GM19043 (cell line): ENCODE results near the gene MANEAL.
"Not testable (repeated sequence)": the region's sequence is repeated elsewhere in the genome, so short reads cannot be mapped to it uniquely, and the experiment has no call there.

Source experiments
- ATAC-seq: cut with Tn5 transposase; IDR thresholded peaks from one replicate; pipeline ENCODE4 v1.9.1; 2021; ENCODE audit warnings: low read depth; ENCODE audit not compliant: unreplicated experiment

MANEAL gene, protein sequence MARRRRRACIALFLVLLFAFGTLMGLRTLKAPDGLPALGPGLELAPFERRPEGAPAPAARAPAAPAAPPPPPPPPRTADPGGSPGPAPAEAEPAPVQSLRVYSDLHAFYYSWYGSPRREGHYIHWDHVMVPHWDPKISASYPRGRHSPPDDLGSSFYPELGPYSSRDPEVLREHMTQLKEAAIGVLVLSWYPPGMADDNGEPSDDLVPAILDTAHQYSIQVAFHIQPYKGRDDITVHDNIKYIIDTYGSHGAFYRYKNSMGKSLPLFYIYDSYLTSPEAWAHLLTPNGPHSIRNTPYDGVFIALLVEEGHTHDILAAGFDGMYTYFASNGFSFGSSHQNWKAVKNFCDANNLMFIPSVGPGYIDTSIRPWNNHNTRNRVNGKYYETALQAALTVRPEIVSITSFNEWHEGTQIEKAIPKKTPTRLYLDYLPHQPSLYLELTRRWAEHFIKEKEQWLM

DNA sequence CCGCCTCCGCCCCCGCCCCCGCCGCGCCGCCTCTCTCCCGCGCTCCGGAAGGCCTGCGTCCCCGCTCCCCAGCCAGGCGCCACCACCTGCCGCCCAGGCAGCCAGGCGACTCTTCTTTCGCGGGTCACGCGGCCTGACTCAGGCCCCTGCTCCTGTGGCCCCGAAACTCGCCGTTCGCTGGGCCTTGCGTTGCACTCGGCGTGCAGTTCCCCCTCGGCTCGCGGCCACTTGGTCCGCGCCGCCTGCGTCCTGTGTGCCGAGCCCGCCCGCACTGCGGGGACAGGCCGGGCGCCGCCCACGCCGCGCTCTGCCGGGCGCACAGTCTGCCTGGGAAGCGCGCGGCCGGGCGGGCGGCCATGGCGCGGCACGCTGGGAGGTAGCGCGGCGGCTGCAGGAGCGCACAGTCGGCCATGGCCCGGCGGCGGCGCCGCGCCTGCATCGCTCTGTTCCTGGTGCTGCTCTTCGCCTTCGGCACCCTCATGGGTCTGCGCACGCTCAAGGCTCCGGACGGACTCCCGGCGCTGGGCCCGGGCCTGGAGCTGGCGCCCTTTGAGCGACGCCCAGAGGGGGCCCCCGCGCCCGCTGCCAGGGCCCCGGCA lies at the start of gene MANEAL:
Gene MANEAL, plus strand, starts transcription at position 75 of the 599 bp plus-strand sequence. Its CDS starts 336 bp downstream, at position 411.
- peak; percentile 48 for ATAC-seq

DNA sequence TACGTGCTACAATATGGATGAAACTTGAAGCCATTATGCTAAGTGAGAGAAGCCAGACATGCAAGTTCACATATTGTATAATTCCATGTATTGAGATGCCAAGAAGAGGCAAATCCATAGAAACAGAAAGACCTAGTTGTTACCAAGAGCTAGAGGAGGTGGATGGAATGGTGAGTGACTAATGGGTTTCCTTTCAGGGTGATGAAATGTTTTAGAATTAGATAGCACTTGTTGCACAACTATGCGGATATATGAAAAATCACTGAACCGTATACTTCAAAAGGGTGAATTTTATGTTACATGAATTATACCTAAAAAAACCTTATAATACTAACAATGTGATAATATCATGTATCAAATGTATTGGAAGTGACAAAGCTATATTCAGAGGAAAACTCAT lies 46.8 kb upstream of the MANEAL start:
- ATAC-seq, result no peak

DNA sequence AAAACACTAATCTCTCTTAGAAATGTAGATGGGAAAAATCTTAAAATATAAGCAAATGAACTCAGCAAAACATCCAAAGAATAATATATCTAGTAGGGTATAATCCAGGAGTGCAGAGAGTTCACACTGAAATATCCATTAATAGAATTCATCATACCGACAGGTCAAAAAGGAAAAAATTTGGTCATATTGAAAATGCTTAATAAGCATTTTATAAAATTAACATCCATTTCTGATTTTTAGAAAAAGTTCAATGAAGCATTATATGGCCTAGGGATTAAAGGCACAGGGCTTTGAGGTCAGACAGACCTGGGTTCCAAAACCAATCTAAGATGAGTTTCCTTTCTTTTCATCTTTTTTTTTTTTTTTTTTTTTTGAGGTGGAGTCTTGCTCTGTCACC lies 45.1 kb upstream of the MANEAL start:
- ATAC-seq, result no peak

DNA sequence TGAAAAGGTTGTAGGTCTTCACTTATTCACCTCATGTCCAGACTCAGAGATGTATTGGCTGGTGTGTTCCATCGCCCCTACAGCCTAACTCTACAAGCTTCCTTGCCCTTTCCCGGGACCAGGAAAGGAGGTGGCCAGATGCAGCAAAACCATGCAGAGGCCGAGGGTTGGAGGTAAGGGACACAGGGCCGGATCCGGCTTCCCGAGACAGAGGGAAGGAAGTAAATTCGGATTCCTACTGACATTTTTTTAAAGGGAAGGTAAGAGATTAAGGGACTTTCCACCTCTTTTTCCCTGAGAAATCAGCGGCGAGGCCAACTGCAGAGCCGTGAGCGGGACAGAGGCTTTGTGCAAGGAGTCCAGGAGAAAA lies 41.4 kb upstream of the MANEAL start:
- no peak for ATAC-seq

DNA sequence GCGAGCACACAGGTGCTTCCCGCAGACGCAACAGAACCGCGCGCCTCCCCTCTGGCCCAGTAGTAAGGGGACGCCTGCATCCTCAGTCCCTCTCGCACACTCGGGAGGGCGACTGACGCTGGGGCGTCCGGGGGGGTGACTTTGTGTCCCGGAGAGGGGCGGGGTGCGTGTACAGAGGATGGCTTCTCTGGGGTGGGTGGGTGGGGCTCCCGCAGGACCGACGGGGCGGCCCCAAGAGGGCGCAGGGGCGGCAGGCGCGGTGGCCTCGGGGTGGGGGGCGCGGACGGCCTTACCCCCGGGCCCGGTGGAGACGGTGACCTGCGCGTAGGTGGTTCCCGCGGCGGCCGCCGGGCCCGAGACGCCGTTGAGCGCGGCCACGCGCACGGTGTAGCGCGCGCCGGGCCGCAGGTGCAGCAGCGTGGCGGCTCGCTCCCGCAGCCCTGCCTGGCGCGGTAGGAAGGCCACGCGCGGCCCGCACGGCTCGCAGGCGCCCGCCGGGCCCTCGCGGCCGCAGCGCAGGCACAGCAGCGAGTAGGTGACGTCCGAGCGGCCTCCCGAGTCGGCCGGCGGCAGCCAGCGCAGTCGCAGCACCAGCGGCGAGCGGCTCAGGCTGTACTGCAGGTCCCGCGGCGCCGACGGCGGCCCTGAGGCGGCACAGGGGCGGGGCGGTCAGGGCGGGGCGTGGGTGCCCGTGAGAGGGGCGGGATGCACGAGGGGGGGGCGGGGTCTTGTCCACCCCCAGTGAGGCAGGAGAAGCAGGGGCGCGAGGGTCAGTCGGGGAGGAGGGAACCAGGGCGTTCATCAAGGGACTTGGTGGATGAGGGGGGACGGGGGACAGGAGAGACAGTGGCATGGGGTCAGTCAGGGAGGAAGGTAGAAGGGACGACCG lies 40.8 kb upstream of the MANEAL start:
- no peak for ATAC-seq

DNA sequence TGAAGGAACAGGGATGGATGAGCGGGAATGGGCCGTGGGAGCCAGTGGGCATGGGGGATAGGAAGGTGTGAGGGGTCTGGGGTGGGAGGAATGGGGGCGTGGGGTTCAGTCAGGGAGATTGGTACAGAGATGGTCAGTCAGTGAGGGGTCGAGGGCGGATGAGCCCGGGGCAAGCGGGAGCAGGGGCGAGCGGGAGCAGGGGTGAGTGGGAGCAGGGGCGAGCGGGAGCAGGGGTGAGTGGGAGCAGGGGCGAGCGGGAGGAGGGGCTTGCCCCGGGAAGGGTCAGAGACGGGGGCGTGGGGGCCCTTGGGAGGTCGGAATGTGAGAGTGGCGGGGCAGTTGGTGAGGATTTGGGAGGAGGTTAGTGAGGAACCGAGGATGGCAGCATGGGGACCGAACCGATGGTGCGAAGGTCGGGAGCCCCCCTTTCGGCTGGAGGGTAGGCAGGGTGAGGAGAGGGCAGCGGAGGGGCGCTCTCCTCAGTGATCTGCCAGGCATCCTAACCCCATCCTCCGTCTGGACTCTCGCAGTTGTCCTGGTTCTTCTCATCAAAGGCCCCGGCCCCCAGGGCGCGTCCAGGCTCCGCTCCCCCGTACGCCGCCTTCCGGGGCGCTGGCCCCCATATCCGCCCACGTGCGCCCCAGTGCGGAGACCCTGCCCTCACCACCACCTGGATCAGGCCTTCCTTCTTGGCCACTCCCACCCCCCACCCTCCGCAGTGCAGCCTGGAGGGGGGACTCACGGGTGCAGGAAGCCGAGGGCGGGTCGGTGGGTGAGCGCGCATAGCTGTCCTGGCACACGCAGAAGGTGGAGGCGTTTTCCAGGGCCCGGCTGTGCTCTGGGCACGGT lies 40.0 kb upstream of the MANEAL start:
- no peak for ATAC-seq

DNA sequence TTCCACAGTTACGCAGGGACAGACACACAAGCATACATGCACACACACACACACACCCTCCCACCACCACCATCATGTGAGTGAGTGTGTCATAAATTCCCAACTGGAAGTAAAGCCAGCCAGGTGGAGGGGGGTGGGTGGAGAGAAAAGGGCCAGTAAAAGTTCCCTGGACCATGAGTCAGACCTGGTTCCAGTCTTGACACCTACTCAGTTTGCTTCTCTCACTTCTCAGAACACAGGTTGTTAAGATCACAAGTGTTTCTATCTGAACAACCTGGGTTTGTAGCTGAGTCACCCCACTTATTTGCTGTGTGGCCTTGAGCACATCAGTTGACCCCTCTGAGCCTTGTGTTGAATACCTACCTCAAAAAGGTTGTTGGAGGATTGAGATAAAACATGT lies 38.4 kb upstream of the MANEAL start:
- no peak for ATAC-seq

DNA sequence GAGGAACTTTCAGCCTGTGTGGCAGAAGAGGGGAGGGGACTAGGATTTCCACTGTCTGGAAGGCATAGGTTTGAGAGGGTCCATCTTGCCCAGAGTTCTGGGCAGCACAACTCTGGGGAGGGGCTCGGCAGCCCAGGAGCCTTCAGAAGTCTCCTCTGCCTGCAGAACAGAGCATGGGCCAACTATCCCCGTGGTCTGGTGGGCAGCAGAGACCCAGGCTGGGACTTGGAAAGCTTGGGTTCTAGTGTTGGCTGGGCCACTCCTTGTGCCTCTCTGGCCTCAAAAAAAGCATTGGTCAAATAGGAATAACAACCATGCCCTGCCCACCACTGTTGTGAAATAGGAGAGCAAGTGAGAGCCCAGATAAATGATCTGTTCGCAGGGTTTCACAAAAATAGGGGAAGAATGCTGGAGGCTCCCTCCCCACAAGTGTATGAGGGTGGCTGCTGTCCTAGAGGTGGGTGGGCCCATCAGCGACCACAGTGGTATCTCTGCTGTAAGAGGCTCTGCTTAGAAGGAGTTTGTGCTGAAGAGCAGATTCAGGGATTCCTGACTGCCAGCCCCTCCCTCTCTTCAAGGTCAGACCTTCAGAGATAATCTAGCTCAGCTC lies 37.6 kb upstream of the MANEAL start:
- no peak for ATAC-seq

DNA sequence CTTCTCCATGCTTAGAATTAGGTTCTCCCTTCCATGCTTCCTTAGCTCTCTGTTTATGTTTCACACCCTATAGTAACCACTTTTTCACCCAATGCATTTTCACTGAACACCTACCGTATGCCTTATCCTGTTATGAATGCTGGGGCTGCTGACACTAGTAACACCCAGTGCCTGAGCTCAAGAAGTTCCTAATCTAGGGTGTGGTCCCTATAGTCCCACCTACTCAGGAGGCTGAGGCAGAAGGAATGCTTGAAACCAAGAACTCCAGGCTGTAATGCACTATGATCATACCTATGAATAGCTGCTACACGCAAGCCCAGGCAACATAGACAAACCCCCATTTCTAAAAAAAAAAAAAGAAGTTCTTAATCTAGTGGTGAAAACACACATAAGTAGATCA lies 34.2 kb upstream of the MANEAL start:
- ATAC-seq, result no peak

DNA sequence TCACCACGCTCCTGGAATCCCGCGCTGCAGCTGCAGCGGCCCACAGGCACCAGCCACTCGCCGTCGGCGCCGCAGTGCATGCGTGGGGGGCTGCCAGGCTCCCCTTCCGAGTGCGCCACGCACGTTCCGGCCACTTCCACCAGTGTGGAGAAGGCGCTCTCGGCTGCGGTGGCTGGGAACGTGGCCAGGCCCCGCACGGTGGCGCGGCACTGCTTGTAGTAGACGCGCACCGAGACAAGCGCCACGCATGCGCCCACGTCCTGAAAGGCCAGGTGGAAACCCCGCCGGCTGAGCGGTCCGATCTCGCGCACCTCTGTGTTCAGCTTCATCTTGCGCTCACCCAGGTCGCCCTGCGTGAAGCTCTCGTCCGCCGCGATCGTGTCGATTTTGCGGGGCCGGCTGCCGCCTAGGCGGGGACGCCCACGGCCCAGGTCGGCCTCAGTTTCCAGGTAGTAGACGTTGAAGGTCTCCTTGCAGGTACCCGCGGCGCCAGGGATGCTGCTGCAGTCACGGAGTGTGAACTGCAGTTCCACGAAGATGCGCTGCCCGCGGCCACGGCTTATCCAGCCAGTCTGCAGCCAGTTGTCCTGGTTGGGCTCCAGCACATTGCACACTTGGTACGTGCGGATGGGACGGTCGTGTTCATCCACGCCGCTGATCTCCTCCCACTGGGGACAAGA lies 32.1 kb upstream of the MANEAL start:
- no peak for ATAC-seq

DNA sequence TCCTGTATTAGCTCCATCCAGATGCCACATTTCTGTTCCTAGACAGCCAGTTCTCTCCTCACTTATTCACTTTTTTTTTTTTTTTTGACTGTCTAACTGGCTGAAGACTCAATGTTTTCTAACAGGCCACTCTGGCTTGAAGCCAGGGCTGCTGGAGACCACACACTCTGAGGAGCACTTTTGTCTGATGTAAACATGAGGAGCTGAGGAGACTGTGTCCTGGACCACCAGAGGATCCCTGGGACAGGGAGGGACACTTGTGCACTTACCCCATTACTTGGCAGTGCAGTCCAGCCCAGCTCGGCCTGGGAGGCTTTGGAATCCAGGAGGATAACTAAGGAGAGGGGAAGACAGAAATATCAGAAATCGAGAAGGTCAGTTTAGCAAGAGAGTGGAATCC lies 31.1 kb upstream of the MANEAL start:
- no peak for ATAC-seq

DNA sequence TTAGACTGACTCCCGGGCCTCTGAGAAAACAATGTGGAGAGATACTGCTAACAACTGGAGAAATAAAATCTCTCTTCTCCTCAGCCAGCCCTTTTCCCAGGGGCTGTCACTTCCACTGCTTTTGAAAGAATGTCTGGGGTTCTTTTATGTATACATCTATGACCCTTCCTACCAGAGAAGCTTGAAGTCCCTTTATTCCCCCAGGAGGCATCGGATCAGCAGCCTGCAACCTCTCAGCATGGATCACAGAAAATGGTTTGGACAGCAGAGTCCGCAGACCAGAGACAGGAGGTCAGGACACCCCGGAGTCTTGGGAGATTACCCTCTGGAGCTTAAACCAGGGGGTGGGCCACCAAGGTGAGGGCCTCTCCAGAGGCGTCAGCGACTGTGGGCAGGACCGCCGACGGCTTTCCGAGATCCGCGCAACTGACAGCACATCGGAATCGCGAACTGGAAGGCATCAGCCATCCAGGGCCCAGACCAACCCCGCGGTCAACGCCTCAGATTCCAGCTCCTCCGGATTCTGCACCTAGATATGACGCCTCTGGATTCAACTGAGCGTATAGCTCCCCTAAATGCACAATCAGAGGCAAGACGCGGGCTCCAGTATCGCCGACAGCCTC lies 29.7 kb upstream of the MANEAL start:
- ATAC-seq, result no peak

DNA sequence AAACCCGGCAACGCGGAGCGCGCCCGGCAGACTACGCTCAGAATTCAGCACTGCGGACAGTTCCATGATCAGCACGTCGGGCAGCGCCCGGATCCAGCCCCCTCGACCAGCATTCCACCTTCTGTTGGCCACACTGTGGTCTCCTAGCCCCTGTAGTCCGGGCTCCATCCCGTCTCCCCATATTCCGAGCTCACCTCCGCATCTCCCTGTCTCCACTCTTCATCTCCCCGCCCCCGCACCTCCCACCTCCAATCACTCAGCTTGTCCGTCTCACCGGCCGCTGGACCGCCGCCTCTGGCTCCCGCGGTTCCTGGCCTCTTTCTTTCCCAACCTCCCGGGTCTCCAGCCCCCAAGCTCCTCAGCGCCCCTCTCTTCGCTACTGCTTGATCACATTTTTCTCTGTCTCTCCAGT lies 29.2 kb upstream of the MANEAL start:
- ATAC-seq, result no peak

DNA sequence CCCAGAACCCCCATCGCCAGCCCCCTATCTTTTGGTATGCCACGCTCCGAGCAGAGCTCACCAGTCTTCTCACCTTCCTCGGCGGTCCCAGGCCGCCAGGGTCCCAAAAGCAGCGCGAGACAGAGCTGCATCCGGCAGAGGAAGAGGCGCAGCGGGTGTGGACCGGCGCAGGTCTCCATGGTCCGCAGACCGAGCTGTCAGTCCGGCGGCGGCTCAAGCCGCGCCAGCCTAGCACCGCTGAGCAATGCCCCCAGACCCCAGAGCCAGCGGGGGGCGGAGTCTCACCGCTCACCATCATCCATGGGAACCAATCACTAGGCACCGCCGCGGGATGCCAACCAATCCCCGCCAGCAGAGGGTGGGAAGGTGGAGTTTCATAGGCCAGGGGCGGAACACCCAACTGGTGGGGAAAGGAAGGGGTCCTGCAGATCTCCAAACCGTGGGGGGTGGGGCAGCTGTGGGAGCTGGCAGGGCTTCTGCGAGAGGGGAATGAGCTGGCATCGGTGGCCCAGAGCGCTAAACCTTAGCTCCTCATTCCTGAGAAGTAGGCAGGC lies 28.7 kb upstream of the MANEAL start, which contains the start of gene EPHA10:
Gene EPHA10, minus strand, starts transcription at position 233 of the 554 bp plus-strand sequence. Its CDS starts 54 bp downstream, at position 179.
- no peak for ATAC-seq

DNA sequence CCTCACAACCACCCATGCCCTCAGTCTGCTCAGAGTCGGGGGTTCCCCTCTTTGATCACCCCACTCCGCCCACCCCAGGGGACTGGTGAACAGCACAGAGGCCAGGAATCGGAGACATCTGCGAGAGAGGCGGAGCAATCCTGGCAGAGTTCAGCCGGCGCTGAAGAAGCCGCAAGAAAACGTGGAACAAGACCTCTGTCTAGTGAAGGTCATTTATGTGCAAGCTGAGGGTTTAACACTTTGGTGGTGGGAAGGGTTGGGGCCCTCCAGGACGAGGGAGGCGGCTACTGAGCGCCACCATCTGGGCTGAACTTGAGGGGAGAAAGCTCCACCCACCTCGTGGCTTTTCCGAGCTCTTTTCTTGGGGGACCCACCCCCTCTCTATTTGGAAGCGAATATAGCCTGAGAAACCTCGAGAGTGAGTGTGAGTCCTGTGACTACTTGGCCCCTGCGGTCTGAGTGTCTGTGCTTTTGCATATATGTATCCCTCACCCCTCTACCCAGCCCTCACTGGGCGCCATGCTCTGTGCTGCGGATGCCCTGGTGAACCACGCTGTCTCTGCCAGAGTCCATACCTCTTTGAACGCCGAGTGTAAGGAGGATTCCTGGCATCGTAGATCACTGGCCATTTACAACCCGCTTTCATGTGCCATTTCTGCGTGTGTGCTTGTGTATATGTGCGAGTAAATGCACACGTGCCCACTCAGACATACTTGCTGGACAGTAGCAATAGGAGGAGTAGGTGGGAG lies 27.6 kb upstream of the MANEAL start:
- no peak for ATAC-seq

DNA sequence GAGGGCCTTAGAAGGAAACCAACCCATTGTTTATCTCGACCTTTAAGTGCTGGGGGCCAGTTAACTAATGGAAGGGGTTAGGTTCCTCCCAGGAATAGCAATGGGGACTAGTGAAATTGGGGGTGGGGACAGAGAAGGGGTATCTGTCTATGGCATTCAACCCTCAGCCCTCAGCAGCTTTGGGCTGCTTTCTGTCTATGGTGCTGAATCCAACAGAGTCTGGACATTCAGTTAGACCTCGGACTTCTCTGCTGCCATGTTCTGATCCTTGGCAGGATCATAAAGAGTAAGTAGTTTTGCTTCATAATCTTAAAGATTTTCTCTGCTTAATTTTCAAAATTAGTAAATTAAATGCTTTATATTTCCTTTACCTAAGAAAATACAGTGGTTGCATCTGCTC lies 26.2 kb upstream of the MANEAL start:
- ATAC-seq, result no peak

DNA sequence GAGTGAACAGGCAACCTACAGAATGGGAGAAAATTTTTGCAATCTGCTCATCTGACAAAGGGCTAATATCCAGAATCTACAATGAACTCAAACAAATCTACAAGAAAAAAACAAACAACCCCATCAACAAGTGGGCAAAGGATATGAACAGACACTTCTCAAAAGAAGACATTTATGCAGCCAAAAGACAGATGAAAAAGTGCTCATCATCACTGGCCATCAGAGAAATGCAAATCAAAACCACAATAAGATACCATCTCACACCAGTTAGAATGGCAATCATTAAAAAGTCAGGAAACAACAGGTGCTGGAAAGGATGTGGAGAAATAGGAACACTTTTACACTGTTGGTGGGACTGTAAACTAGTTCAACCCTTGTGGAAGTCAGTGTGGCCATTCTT lies 22.2 kb upstream of the MANEAL start:
- not testable (repeated sequence) for ATAC-seq
